KBM-7 (cell line): ENCODE data around the gene MTCL1.

Experiments used
- DNase-seq: peaks from one replicate; pipeline ENCODE4 v3.0.0-alpha.2; 2015
- in situ Hi-C: fragments of 300-500 bp; cut with MboI; formaldehyde crosslinking; loops from 2 replicates; pipeline ENCODE4 v1.14.3; 2020; ENCODE audit warnings: low sequenced_read_pairs, low pct_unique_long_range_greater_than_20kb, mixed read lengths

MTCL1 gene

DNA sequence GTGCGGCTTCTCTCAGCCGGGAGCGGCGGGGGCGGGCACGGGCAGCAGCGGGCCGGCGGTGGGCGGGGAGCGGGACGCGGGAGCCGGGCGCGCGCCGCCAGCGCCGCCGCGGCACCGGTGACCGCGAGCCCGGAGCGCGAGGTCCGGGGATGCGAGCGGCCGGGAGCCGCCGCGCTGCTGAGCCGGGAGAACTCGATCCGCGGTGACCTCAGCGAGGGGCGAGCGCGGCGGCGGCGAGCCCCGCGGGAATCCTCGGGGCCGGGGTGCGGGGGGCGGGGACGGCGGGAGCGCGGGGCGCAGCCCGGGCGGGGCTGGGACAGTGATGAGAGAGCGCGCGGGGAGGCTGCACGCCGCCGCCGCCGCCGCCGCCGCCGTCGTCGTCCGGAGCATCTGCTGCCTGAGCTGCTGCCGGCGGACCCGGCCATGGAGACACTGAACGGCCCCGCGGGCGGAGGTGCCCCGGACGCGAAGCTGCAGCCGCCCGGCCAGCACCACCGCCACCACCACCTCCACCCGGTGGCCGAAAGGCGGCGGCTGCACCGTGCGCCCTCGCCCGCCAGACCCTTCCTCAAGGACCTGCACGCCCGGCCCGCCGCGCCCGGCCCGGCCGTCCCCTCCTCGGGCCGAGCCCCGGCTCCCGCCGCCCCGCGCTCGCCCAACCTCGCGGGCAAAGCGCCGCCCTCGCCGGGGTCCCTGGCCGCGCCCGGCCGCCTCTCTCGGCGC is at the start of gene MTCL1:
TSS of gene MTCL1 (plus strand) at position 319 of the 723 bp plus-strand sequence. CDS start at position 424, 105 bp downstream.
- in situ Hi-C loops, result no loop called here
- DNase-seq, result peak; percentile 45

- no peak for DNase-seq
- in situ Hi-C loops, result loop anchor here (25.0 kb wide), 1 partner anchor 331 kb away; no protein-coding TSS in a partner anchor
Measured at GRCh38 chr18:8656232-8656631, 49.1 kb upstream of the MTCL1 start.

GRCh38 chr18:8657050-8657820 is 48.1 kb upstream of the MTCL1 start:
- in situ Hi-C loops, result loop anchor here (25.0 kb wide), 1 partner anchor 330 kb away; no protein-coding TSS in a partner anchor
- no peak for DNase-seq

- in situ Hi-C loops, result loop anchor here (25.0 kb wide), 1 partner anchor 329 kb away; no protein-coding TSS in a partner anchor
- no peak for DNase-seq
Measured at GRCh38 chr18:8657873-8658470, 47.4 kb upstream of the MTCL1 start.

- in situ Hi-C loops, result loop anchor here (25.0 kb wide), 1 partner anchor 328 kb away; no protein-coding TSS in a partner anchor
- DNase-seq, result no peak
Measured at GRCh38 chr18:8658858-8659485, 46.4 kb upstream of the MTCL1 start.

- in situ Hi-C loops, result loop anchor here (25.0 kb wide), 1 partner anchor 328 kb away; no protein-coding TSS in a partner anchor
- DNase-seq, result no peak
Measured at GRCh38 chr18:8659609-8660242, 45.6 kb upstream of the MTCL1 start.

DNA sequence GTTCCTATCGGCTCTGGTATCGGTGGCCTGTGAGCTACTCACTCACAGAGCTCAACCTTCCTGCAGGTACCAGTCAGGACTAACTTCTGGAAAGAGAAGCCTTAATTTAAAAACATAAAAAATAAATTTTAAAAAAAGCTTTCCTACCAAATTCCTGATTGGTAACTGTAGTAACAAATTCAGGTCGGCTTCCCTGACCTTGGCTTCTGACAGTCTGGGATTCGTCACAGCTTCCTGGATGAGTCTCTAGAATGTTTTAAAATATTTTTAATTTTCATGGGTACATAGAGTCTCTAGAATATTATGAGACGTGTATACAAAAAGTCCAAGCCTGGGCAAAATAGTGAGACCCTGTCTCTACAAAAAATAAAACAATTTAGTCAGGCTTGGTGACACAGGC is 45.0 kb upstream of the MTCL1 start:
- in situ Hi-C loops, result loop anchor here (25.0 kb wide), 1 partner anchor 327 kb away; no protein-coding TSS in a partner anchor
- no peak for DNase-seq

GRCh38 chr18:8661754-8662559 is 43.4 kb upstream of the MTCL1 start:
- in situ Hi-C loops, result loop anchor here (25.0 kb wide), 1 partner anchor 325 kb away; no protein-coding TSS in a partner anchor
- no peak for DNase-seq

DNA sequence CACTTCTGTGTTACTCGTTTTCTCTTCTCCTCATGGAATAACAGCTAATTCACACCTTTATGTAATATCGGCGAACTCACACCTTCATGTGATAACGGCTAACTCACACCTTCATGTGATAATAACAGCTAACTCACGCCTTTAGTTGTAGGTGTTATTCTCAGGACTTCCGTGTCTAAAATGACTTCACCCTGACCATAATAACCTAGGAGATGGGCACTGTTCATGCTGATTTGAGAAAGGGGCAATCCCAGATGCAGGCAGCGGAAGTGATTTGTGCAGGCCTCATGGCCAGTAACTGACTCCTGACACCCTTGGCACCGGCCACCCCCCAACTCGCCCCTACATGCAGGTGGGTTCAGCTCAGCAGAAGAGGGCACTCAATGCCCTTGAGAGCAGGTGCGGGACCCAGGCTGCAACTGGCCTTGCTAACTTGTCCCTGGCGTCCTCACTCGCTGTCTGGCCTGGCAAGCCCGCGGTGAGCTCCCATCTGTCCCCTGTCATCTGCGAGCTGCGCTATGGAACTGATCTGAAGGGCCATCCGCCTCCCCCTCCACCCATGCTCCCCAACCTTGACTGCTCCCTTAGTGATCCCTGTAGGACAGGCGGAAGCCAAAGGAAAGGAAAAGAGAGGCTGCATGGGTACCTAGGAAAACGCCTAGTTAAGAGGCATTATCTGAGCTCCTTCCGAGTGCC is 42.6 kb upstream of the MTCL1 start:
- DNase-seq, result no peak
- in situ Hi-C loops, result loop anchor here (25.0 kb wide), 1 partner anchor 325 kb away; no protein-coding TSS in a partner anchor

DNA sequence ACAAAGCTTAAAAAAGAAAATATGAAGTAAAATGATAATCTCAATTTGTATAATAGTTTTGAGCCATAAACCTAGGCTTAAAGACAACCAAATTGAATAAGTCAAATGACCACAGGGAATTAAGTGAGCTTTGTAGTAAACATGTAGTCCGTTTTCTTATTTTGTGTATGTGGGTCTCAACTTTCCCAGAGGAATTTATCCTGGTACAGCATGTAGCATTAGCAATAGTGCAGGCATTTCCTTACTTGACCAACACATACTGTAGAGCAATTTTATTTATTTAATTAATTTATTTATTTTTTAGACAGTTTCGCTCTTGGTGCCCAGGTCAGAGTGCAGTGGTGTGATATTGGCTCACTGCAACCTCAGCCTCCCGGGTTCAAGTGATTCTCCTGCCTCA is 37.5 kb upstream of the MTCL1 start:
- no peak for DNase-seq
- in situ Hi-C loops, result loop anchor here (25.0 kb wide), 1 partner anchor 319 kb away; no protein-coding TSS in a partner anchor

DNA sequence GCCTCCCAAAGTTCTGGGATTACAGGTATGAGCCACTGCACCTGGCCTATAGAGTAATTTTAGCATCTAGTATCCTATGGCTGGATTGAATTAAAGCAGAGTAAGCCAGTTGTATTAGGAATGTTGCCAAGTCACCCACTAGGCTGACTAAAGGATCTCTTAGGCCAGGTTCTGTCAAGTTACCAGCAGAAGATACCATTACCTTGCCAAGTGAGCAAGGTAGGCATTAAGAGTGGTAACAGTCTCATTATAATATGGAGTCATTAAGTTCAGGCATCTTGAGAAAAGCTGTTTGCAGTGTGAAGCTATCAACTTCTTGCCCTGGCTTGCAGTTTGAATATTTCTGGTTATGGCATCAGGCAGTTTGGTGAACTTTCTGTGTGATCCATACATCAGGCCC is 37.0 kb upstream of the MTCL1 start:
- in situ Hi-C loops, result loop anchor here (25.0 kb wide), 1 partner anchor 319 kb away; no protein-coding TSS in a partner anchor
- DNase-seq, result no peak

GRCh38 chr18:8669571-8669970 is 35.8 kb upstream of the MTCL1 start:
- DNase-seq, result no peak
- in situ Hi-C loops, result loop anchor here (25.0 kb wide), 1 partner anchor 318 kb away; no protein-coding TSS in a partner anchor

- in situ Hi-C loops, result loop anchor here (25.0 kb wide), 1 partner anchor 314 kb away; no protein-coding TSS in a partner anchor
- DNase-seq, result no peak
Measured at GRCh38 chr18:8673256-8674209, 31.8 kb upstream of the MTCL1 start.

GRCh38 chr18:8675057-8675456 is 30.3 kb upstream of the MTCL1 start:
- no peak for DNase-seq
- in situ Hi-C loops, result no loop called here

DNA sequence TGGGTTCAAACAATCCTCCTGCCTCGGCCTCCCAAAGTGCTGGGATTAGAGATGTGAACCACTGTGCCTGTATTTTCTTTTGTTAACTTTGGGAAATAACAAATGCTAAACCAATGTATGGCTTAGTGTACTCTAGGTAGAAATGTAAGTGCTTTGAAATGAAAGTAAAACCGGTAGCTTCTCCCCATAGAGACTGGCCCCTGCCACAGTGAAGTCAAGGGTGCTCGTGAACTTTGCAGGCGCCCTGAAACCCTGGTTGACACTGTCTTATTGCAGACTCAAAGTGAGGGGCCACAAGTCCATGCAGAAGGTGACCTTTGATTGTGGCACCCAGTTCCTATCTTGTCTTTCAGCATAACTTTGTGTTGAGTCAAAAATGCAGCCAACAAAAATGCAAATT is 24.2 kb upstream of the MTCL1 start:
- no peak for DNase-seq
- in situ Hi-C loops, result no loop called here

GRCh38 chr18:8684577-8684976 is 20.8 kb upstream of the MTCL1 start:
- DNase-seq, result no peak
- in situ Hi-C loops, result no loop called here
